ENCODE results near the gene PUM2. TPM values are rescaled to one million over a fixed set of nuclear protein-coding genes. Genes with fewer than 3 reads are reported as not detected.

The PUM2 gene
- total RNA-seq, 1 experiment from 2014 or later = 105 TPM

DNA sequence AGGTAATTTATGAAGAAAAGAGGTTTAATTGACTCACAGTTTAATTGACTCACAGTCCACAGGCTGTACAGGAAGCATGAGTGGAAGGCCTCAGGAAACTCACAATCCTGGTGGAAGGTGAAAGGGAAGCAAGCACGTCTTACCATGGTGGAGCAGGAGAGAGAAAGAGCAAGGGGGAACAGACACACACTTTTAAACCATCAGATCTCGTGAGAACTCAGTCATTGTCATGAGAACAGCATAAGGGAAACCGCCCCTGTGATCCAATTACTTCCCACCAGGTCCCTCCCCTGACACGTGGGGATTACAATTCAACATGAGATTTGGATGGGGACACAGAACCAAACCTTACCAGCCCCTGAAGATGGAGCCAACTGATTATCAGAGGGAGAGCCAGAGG, 11.2 kb upstream of the PUM2 start:
- no peak overlapping the region for H2AFZ ChIP-seq (ENCODE audit: low read depth, low read length, poor library complexity, severe bottlenecking)
- H3K9me3 ChIP-seq (ENCODE audit: control insufficient read depth in 1 of 2, insufficient read depth in 1 of 2, low read depth in 1 of 2, low read length in 2 of 2) = no peaks in the 10 kb centered on the region
- H3K4me3 ChIP-seq (replicated peaks in 1 of 2; ENCODE audit: low read depth in 1 of 2, low read length in 2 of 2) = no peak overlapping the region
- ATAC-seq (no peak), DNase-seq (ENCODE audit: low read depth, low spot score) (no peak)
- H3K9me2 ChIP-seq (ENCODE audit: insufficient read depth) = no peaks in the 10 kb centered on the region
- TF ChIP-seq ATF3 (IDR thresholded peaks at IDR 0.05) (no peak), CBX3 (IDR thresholded peaks at IDR 0.05; ENCODE audit: low read depth) (no peak), EZH2phosphoT487 (IDR thresholded peaks at IDR 0.05; ENCODE audit: borderline replicate concordance) (no peak), ZNF274 (IDR thresholded peaks at IDR 0.05; ENCODE audit: low read depth, low read length) (no peak), YY1 (IDR thresholded peaks at IDR 0.05; ENCODE audit: extremely low read depth, insufficient replicate concordance, low read depth, low read length) (no peak), FOSL1 (IDR thresholded peaks at IDR 0.05; ENCODE audit: low read depth) (no peak), SRF (IDR thresholded peaks at IDR 0.05; ENCODE audit: low read depth) (no peak), EGR1 (IDR thresholded peaks at IDR 0.05; ENCODE audit: low read depth) (no peak), TCF7L2 (IDR thresholded peaks at IDR 0.05; ENCODE audit: borderline replicate concordance, extremely low read depth, insufficient read depth, insufficient read length) (no peak), RAD21 (IDR thresholded peaks at IDR 0.05; ENCODE audit: low read depth) (no peak), REST (IDR thresholded peaks at IDR 0.05; ENCODE audit: low read depth) (no peak), ELF1 (IDR thresholded peaks at IDR 0.05; ENCODE audit: borderline replicate concordance, low read depth) (no peak), CEBPB (IDR thresholded peaks at IDR 0.05; ENCODE audit: low read depth) (no peak), SP1 (IDR thresholded peaks at IDR 0.05; ENCODE audit: low read depth) (no peak), POLR2A (IDR thresholded peaks at IDR 0.05; ENCODE audit: borderline replicate concordance, extremely low read depth, insufficient read depth, insufficient read length) (no peak), EZH2 (IDR thresholded peaks at IDR 0.05) (no peak)
- TF ChIP-seq, protein P1, sequence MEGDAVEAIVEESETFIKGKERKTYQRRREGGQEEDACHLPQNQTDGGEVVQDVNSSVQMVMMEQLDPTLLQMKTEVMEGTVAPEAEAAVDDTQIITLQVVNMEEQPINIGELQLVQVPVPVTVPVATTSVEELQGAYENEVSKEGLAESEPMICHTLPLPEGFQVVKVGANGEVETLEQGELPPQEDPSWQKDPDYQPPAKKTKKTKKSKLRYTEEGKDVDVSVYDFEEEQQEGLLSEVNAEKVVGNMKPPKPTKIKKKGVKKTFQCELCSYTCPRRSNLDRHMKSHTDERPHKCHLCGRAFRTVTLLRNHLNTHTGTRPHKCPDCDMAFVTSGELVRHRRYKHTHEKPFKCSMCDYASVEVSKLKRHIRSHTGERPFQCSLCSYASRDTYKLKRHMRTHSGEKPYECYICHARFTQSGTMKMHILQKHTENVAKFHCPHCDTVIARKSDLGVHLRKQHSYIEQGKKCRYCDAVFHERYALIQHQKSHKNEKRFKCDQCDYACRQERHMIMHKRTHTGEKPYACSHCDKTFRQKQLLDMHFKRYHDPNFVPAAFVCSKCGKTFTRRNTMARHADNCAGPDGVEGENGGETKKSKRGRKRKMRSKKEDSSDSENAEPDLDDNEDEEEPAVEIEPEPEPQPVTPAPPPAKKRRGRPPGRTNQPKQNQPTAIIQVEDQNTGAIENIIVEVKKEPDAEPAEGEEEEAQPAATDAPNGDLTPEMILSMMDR (IDR thresholded peaks at IDR 0.05 in 2 of 3, conservative IDR thresholded peaks at IDR 0.05 in 1 of 3; ENCODE audit: borderline replicate concordance in 1 of 3, insufficient read depth in 1 of 3, low read depth in 2 of 3, low read length in 2 of 3) = no peak
- TF ChIP-seq, protein P2, sequence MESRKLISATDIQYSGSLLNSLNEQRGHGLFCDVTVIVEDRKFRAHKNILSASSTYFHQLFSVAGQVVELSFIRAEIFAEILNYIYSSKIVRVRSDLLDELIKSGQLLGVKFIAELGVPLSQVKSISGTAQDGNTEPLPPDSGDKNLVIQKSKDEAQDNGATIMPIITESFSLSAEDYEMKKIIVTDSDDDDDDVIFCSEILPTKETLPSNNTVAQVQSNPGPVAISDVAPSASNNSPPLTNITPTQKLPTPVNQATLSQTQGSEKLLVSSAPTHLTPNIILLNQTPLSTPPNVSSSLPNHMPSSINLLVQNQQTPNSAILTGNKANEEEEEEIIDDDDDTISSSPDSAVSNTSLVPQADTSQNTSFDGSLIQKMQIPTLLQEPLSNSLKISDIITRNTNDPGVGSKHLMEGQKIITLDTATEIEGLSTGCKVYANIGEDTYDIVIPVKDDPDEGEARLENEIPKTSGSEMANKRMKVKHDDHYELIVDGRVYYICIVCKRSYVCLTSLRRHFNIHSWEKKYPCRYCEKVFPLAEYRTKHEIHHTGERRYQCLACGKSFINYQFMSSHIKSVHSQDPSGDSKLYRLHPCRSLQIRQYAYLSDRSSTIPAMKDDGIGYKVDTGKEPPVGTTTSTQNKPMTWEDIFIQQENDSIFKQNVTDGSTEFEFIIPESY (IDR thresholded peaks at IDR 0.05; ENCODE audit: extremely low read depth, insufficient replicate concordance, low read length) = no peak
- TF ChIP-seq, protein P3, sequence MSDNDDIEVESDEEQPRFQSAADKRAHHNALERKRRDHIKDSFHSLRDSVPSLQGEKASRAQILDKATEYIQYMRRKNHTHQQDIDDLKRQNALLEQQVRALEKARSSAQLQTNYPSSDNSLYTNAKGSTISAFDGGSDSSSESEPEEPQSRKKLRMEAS (IDR thresholded peaks at IDR 0.05) = no peak
- H4K20me1 ChIP-seq (ENCODE audit: insufficient read depth) = no peaks in the 10 kb centered on the region
- no peak overlapping the region for H3K27ac ChIP-seq (ENCODE audit: low read depth, low read length)
- intact Hi-C loops (cut with micrococcal nuclease) = no loop called here
- ChIA-PET RAD21 (ENCODE audit: low non-redundant PET in 1 of 2, low total read pairs in 2 of 2, uncharacterized antibody in 2 of 2, unreplicated experiment in 2 of 2) (interaction anchor here in 1 of 2 experiments (0.6 kb wide), 1 partner anchor 46 kb away, joined by 4 read pairs; no protein-coding TSS in a partner anchor), CTCF (no interaction called here), POLR2A (no interaction called here)
- no peaks in the 10 kb centered on the region for H3K27me3 ChIP-seq (ENCODE audit: insufficient read depth, low read length)
- no peaks in the 10 kb centered on the region for H3K36me3 ChIP-seq (ENCODE audit: control insufficient read depth in 1 of 2, insufficient read depth in 2 of 2, low read length in 2 of 2)
- H3K9ac ChIP-seq (ENCODE audit: low read length) = no peak overlapping the region
- BruUV-seq (replicated peaks) = no TSS peak
- no peak overlapping the region for H3K4me2 ChIP-seq (ENCODE audit: low read length)
- no peaks in the 10 kb centered on the region for H3K79me2 ChIP-seq (ENCODE audit: insufficient read depth, low read length)
- H3K4me1 ChIP-seq (ENCODE audit: control insufficient read depth in 1 of 2, insufficient read depth in 2 of 2, low read length in 2 of 2) = peaks cover 0 to 10% of the 10 kb centered on the region in 2 experiments; a peak in 1 of 4 replicates

Data from HCT116 (cell line).